ENCODE results near the gene SMIM23. TPM values are rescaled to one million over a fixed set of nuclear protein-coding genes. Genes with fewer than 3 reads are reported as not detected.

SMIM23 gene
- total RNA-seq (2021) (not detected in 2 replicates), Bru-seq, nascent RNA (not detected), BruChase-seq, experiment 1, labeled RNA remaining after a 2-hour chase (not detected), BruChase-seq, experiment 2, labeled RNA remaining after a 6-hour chase (not detected)
- long read RNA-seq = 0 reads

- BruUV-seq (replicated peaks) = no TSS peak
- intact Hi-C loops (cut with micrococcal nuclease; ENCODE audit: unreplicated experiment) = no loop called here
- ChIA-PET CTCF (no interaction called here), POLR2A (ENCODE audit: low non-redundant PET) (no interaction called here)
- Histone ChIP-seq H3K27me3 (replicated peaks; ENCODE audit: insufficient read depth, low read depth, low read length, poor library complexity) (no peaks in the 10 kb centered on the region), H3K36me3 (ENCODE audit: insufficient read depth, low read length, poor library complexity, severe bottlenecking) (no peaks in the 10 kb centered on the region), H3K9me3 (ENCODE audit: low read depth, low read length, poor library complexity, severe bottlenecking) (no peaks in the 10 kb centered on the region), H3K4me1 (ENCODE audit: insufficient read depth, low read length, poor library complexity, severe bottlenecking) (no peaks in the 10 kb centered on the region), H3K27ac (ENCODE audit: low read depth, low read length, poor library complexity, severe bottlenecking) (no peak within 1 kb of the TSS), H3K4me3 (ENCODE audit: low read depth, low read length, poor library complexity, severe bottlenecking) (no peak within 1 kb of the TSS)
- TF ChIP-seq CTCF (conservative IDR thresholded peaks at IDR 0.05; ENCODE audit: low read depth, low read length) (no peak), EZH2 (IDR thresholded peaks at IDR 0.05; ENCODE audit: borderline replicate concordance, low read depth, low read length, poor library complexity, severe bottlenecking) (no peak)
- DNase-seq (ENCODE audit: low spot score) = no peak
These were observed at the start of gene SMIM23 for GRCh38 chr5:171785517-171785916. SMIM23 (plus strand) TSS chr5:171785817; CDS start chr5:171785872, 55 bp downstream.

- TF ChIP-seq EZH2 (IDR thresholded peaks at IDR 0.05; ENCODE audit: borderline replicate concordance, low read depth, low read length, poor library complexity, severe bottlenecking) (no peak), CTCF (conservative IDR thresholded peaks at IDR 0.05; ENCODE audit: low read depth, low read length) (no peak)
These were observed 48.4 kb upstream of the SMIM23 start for GRCh38 chr5:171736976-171737891.

GRCh38 chr5:171738501-171738900 lies 47.1 kb upstream of the SMIM23 start:
- H3K4me1 ChIP-seq (ENCODE audit: insufficient read depth, low read length, poor library complexity, severe bottlenecking) = no peaks in the 10 kb centered on the region
- H3K27ac ChIP-seq (ENCODE audit: low read depth, low read length, poor library complexity, severe bottlenecking) = no peak overlapping the region
- H3K4me3 ChIP-seq (ENCODE audit: low read depth, low read length, poor library complexity, severe bottlenecking) = no peak overlapping the region
- BruUV-seq (replicated peaks) = no TSS peak
- no peak for DNase-seq (ENCODE audit: low spot score)
- no peaks in the 10 kb centered on the region for H3K36me3 ChIP-seq (ENCODE audit: insufficient read depth, low read length, poor library complexity, severe bottlenecking)
- no peaks in the 10 kb centered on the region for H3K27me3 ChIP-seq (replicated peaks; ENCODE audit: insufficient read depth, low read depth, low read length, poor library complexity)
- H3K9me3 ChIP-seq (ENCODE audit: low read depth, low read length, poor library complexity, severe bottlenecking) = no peaks in the 10 kb centered on the region
- POLR2A ChIA-PET (ENCODE audit: low non-redundant PET) = no interaction called here
- intact Hi-C loops (cut with micrococcal nuclease; ENCODE audit: unreplicated experiment) = no loop called here
- no peak for TF ChIP-seq EZH2 (IDR thresholded peaks at IDR 0.05; ENCODE audit: borderline replicate concordance, low read depth, low read length, poor library complexity, severe bottlenecking)
- TF ChIP-seq CTCF (conservative IDR thresholded peaks at IDR 0.05; ENCODE audit: low read depth, low read length) = no peak
- CTCF ChIA-PET = no interaction called here

More at GRCh38 chr5:171736976-171737891, 48.4 kb upstream of the SMIM23 start:
- no peaks in the 10 kb centered on the region for H3K4me1 ChIP-seq (ENCODE audit: insufficient read depth, low read length, poor library complexity, severe bottlenecking)
- H3K27ac ChIP-seq (ENCODE audit: low read depth, low read length, poor library complexity, severe bottlenecking) = no peak overlapping the region
- POLR2A ChIA-PET (ENCODE audit: low non-redundant PET) = no interaction called here
- no TSS peak for BruUV-seq (replicated peaks)
- H3K4me3 ChIP-seq (ENCODE audit: low read depth, low read length, poor library complexity, severe bottlenecking) = no peak overlapping the region
- H3K36me3 ChIP-seq (ENCODE audit: insufficient read depth, low read length, poor library complexity, severe bottlenecking) = no peaks in the 10 kb centered on the region
- DNase-seq (ENCODE audit: low spot score) = no peak
- intact Hi-C loops (cut with micrococcal nuclease; ENCODE audit: unreplicated experiment) = no loop called here
- no peaks in the 10 kb centered on the region for H3K27me3 ChIP-seq (replicated peaks; ENCODE audit: insufficient read depth, low read depth, low read length, poor library complexity)
- no peaks in the 10 kb centered on the region for H3K9me3 ChIP-seq (ENCODE audit: low read depth, low read length, poor library complexity, severe bottlenecking)
- CTCF ChIA-PET = no interaction called here

Data from A673 (cell line).